GM21360 (cell line): ENCODE results near the gene C7.

ENCODE experiments used
- ATAC-seq: cut with Tn5 transposase; IDR thresholded peaks from one replicate; pipeline ENCODE4 v1.9.1; 2021; ENCODE audit warnings: mild to moderate bottlenecking, moderate library complexity; ENCODE audit not compliant: unreplicated experiment

C7 gene

DNA sequence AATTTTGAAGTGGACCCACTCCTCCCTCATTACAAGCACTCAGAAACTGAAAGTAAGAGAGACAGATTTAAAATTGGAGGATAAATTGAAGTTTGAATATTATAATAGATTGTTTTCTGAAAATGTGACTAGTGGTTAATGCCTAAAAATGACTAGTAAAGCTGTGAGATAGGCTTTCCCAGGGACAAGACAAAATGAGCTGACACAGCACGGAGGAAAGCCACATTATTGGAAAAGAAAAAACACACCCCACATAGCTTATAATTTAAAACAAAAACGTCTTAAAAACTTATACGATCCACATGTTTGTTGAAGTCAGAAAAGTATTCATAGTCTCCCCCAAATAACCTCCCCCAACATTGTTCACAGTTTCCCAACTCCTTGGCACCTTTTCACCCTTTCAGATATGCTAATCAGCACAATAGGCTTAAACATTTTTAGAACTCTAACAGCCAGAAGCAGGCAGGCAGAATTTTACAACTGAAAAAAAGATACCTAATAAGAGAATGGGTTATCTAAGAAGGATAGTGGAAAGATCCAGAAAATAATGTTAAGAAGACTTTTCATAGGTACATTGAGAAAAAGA, 6.1 kb downstream of the C7 start:
- no peak for ATAC-seq

DNA sequence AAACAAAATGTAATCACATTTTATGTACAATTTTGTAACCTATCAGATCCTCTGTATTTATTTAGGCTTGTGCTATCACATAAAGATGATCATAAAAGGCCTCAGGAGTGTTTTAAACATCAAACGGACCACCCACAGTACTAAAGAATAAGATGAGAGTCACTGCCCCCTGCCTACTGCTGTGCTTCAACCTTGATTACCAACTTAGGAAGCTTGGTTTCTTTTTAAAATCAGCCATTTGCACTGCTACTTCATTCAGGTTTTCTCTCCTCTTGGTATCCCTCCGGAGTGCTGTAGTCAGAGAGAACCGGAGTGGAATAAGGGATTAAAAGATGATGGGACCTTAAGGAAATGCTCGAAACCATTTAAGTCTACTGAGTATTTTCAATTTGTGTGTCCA, 6.9 kb downstream of the C7 start:
- ATAC-seq: no peak

DNA sequence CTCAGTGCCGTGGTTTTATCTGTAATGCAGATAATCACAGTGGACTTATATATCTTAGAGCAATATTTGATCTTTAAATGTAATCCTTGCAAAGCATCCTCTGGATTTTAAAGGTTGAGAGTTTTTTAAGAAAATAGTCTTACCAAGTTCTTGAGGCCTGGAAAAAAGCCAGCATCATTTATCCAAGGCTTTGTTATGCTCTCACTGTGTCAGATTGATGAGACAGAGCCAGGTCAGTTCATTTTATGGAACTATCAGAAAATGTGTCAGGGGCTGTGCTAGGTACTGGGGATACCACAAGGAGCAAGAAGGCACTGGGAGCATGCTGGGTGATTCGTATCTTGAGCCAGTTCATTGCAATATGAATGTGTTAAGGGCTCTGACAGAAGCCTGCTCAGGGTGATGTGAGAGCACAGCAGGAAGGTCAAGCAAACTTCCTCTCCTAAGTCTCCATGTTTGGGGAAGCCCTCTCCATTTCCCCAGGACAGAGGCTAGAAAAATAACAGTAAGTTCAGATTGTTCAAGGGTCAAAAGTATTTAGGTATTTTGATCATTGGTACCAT, 19.7 kb downstream of the C7 start:
- no peak for ATAC-seq

DNA sequence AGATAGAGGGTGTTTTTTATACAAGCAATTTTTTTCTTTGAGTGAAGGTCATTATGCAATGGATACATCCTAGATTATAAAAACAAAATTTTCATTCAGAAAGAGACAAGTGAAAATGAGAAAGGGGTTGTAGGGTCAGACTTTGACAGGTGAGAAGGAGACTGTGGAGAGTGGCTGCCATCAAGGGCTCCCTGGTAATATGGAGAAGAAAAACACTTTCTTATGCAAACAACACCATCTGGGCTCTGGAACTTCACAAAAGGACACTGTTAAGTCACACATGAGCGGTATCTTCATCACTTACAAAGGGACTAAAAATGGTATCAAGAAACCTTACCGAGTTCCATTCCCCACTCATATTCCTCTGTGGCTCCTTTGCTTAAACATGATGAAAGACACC, 23.5 kb downstream of the C7 start:
- ATAC-seq: no peak

DNA sequence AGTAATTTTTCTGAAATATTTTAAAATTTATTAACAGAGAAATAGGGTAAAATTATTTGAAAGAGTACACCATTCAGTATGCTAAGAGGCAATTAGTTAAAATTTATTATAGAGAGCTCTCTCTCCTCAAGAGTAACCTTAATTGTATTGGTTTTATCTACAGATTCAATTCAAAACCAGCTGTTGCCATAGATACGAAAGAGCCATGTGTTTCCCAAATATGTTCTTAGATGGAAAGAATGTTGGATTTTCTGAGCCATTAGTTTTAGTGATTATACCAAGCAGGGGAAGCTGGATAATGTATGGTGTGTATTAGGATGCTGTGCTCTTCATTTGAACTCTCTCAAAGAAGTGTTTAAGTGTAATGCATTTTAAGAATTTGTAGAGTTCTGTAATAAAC, 27.8 kb downstream of the C7 start:
- no peak for ATAC-seq

DNA sequence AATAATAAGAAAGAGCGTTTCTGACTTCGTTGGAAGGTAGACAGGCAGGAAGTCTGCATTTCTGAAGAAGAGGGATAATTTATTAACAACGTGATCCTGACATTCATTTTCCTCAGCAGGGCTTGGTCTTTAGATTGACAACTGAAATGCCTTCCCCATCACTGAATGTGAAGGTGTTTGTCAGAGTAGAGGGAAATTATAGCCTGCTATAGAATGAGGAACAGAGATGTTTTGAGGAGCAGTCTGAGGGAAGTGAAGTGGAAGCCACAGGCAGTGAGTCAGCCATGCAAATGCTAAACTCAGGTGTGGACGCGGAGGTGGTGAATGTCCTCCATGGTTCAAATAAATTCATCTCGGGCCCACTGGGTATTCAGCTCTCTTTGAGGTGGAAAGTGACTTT, 30.5 kb downstream of the C7 start:
- ATAC-seq: no peak

DNA sequence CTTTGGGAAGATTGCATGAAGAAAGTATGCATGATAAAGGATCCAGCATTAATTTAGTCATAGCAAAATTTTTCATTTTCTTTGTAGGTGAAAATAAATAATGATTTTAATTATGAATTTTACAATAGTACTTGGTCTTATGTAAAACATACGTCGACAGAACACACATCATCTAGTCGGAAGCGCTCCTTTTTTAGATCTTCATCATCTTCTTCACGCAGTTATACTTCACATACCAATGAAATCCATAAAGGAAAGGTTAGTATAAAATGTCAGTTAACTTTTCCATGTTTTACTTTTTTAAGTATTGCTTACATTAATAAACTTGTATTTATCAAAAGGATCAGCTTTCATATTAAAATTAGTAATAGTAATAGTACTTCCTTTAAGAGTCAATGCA, 35.8 kb downstream of the C7 start:
- no peak for ATAC-seq

DNA sequence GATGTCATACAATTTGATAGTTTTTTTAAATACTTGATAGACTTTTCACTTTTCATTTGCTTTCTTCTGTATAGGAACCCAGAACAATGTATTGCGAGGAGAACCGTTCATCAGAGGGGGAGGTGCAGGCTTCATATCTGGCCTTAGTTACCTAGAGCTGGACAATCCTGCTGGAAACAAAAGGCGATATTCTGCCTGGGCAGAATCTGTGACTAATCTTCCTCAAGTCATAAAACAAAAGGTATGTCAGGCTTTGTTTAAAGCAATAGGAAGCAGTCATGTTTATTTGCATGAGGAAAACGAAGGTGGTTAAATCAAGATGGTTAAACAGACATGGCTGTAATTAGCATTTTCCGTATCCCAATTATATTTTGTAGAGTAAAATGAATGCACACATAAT, 46.0 kb downstream of the C7 start:
- ATAC-seq: no peak

DNA sequence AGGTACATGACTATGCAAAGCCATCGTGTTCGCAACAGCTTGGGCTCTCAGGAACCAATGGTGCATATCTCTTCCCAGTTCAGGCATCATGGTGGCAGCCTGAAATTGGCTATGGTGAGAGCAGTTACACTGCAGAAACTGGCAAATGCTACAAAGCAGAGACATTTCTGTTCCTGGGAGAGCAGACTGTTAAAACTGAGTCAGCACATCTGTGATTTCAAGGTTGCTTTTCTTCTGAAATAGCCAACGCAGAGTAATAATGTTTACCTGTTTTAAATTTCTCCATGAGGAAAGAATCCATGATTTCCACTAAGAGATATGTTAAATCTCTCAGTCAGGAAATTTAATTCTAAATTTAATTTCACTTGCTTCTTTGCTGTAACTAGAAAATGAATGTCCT, 47.8 kb downstream of the C7 start:
- ATAC-seq: no peak

DNA sequence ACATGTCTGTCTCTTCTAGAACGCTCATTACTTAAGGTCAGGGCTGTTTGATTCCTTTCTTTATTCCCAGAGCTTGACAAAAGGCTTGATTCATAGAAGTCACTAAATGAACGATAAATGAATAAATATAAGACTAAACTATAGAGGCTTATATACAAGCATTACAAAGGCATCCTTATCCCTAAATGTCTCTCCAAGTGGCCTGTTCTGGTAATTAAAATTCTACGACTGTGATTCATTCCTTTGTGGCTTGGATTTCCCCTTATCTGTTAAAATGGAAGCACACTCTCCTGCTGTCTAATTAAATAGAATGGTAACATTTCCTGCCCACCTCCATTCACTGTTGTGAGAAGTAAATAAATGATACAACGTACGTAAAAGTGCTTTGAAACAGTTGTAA, 49.5 kb downstream of the C7 start:
- ATAC-seq: no peak

DNA sequence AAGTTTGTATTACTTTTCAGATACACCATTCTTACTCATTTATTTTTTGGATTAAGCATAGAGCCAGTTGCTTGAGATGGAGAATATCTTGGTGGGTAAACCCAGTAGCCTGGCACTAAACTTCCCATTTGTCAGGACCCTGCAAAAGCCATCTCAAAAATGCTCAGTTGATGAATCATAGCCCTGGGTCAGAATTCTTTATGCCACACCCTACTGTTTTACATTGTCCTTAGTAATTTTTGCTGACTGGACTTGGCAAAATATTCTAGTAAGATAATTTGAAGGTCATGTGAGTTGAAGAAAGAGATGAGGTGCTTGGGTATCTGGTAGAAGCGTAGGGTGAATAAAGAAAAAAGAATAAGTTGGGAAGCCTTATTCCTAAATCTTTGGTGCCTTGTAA, 50.7 kb downstream of the C7 start:
- no peak for ATAC-seq

DNA sequence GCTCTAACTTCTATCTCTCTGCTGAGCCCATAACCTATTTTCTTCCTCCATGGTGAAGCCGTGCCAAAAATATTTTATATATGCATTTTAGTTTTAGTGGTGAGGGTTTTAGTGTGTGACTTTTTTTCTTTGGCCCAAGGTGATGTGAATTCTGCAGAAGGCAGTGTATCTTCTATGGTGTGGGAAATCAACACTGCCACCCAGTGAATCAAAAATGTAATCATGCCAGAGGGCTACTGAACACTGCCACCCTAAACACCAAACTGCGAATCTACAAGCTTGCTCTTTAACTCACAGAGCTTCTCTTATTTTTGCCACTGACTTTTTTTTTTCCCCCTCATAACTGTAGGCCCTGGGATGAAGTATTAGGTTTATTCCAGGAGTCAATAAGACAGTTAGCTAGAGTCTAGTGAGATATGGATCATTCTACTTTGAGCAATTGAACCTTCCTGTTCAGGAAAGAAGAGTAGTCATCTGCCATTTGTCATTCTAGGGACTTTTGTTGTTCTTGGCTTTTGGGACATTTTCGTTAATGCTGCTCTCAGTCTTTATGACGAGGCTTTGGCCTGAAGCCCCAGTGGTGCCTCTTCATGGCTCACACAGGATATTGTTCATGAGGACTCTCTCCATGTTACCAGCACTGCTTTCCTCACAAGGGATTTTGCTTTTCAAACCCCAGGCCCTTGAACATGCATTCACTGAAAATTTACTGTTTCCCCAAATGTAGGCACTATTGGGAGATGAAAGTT, 53.1 kb downstream of the C7 start:
- no peak for ATAC-seq

DNA sequence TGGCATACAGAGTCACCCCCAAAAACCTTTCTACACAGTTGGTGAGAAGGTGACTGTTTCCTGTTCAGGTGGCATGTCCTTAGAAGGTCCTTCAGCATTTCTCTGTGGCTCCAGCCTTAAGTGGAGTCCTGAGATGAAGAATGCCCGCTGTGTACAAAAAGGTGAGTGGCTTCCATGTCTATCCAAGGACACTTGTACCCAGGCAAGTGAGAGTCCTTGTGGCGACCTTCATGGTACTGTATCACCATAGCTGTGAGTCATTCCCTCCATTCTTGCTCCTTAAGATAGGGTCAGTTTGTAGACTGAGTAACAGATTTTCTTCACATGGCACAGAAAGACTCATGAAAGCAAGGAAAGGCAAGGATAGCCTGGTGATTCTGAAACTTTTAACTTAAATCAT, 63.1 kb downstream of the C7 start:
- ATAC-seq: no peak

DNA sequence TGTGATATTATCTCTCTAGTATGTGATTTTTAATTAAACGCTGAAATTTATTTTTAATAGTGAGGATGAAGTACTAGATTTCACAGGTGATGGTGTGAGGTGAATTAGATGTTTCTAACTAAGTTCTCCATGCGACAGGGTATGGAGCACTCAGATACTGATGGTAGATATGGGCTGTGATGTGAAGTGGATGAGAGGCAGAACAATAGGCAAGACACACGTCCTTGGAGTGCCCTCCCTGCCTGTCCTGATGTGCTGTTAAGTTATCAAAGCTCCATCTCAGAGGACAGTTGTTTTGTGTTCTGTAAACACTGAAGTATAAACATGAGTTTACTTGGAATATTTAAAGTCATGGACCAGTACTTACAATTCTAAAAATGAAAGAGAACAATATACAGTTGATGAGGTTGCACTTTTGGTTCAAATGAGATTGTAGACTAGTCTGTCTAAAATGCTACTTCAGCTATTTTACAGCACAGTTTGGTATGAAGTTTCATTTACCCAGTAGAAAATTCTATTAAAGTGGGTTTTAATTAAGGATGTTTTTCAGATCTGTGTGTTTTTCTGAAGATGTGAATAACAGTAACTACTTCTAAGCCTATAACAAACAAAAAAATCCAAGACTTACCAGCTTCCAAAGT, 64.2 kb downstream of the C7 start:
- ATAC-seq: no peak

DNA sequence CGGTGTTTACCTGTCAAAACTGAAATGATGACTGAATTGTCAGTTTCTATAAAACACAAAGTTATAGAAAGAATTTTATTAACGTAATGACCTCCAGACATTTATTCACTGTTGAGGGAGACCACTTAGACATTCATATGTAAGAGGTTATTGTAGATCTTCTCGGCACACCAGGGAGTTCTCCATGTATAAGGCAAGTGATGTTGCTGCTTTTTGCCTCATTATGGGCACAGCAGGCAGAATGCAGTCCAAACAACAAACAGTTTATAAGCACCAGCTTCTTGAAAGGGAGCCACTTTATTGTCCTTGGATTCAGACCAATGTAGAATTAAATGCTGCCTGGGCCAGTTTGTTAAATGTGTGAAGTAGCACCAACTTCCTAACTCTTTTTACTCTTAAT, 66.7 kb downstream of the C7 start:
- ATAC-seq: no peak

DNA sequence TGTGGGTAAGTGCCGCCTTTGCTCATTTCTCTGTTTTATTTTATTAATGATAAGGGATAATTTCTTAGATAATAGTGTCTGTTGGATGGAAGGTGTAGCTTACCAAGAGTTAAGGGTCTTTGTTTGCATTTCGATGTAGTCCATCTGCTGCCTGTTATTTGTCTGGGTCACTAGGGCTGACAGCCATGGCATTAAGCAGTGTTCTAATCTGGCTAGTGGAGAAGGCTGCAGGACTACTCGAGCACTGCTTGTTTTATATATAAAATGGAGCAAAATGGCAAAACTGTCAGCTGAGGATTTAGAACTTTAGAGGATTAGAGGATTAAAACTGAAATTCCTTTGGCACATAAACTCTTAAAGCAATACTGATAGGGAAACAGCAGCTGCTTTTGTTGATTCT, 67.5 kb downstream of the C7 start:
- ATAC-seq: no peak

DNA sequence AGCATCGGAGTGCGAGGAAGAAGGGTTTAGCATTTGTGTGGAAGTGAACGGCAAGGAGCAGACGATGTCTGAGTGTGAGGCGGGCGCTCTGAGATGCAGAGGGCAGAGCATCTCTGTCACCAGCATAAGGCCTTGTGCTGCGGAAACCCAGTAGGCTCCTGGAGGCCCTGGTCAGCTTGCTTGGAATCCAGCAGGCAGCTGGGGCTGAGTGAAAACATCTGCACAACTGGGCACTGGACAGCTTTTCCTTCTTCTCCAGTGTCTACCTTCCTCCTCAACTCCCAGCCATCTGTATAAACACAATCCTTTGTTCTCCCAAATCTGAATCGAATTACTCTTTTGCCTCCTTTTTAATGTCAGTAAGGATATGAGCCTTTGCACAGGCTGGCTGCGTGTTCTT, 72.1 kb downstream of the C7 start:
- ATAC-seq: no peak

DNA sequence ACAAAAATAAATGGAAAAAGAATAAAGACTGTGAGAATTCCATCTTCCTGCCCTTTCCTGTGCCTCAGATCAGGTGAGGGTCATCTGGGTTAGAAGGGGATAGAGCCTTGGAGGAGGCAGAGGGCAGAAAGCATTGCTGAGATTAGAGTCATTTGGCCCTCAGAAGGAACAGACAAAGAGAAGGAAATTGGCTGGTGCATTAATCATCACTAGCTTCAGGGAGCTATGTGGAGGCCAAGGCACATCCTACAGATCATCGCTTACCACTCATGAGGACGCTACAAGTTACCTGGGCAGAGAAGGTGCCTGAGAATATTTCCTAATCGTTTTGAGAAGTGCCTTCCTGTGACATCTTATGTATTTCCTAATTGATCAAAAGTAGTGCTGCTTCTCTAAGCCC, 74.5 kb downstream of the C7 start:
- ATAC-seq: no peak

DNA sequence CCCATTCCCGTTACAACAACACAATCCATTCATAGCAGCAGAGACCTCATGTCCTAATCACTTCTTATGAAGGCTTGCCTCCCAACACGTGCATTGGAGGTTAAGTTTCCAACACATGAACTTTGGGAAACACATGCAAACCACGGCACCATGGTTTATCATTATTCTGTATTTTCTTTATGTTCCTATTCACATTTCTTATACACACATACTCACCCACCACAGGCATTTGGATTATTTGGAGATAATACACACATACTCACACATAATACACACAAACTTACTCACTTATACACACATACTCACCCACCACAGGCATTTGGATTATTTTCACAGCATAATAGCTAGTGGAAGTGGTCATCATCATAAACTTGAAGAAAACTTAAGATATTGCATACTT, 75.6 kb downstream of the C7 start:
- no peak for ATAC-seq

DNA sequence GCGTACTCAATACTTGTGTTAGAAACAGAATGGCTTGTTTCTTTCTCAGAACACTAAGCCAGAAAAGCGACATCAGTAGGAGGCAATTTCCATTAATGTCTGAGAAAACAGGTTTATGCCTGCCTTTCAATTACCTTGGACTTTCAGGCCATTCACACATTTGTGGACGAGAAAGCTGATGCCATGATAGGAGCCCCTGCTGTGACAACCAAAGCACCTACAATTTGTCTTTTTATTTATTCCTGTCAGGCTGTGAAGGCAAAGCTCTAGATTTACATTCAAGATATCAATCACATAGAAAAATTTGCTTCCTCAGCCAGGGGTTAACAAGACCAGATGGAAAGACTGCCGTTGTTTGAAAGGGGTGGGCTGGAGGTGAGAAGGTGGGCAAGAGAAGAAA, 76.2 kb downstream of the C7 start:
- ATAC-seq: no peak

DNA sequence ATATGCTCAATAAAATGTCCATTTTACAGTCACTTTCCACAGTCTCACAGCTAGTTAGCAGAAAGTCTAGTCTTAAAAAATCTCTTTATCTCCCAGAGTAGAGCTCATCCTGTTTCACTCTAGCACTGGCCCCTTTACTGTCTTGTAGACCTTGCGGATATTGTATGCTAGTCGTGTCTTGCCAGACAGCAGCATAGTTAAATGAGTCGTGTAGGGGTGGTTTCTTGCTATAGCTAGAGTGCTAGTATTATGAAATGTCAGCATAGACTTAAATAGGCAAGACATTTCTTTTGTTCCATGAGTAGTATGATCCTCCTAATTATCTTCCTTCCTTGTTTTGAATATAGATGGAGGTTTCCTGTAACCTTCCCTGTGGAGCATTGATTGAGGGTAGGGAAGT, 77.4 kb downstream of the C7 start:
- no peak for ATAC-seq

DNA sequence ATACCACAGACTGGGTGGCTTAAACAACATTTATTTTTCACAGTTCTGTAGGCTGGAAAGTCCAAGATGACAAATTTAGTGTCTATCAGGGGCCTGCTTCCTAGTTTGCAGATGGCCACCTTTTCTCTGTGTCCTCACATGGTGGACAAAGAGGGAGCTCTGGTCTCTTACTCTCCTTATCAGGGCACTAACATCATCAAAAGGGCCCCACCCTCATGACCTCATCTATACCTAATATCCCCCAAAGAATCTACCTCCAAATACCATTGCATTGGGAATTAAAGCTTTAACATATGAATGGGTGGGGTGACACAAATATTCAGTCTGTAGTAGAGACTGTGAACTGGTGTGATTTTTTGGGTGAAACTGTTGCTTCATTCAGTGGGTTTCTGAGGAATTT, 78.1 kb downstream of the C7 start:
- no peak for ATAC-seq
